Ureter (tissue), 1 donor: ENCODE data around the gene TAF3. TPM values are rescaled to one million over a fixed set of nuclear protein-coding genes. Genes with fewer than 3 reads are reported as not detected.

Experiments
- DNase-seq: peaks from one replicate; pipeline ENCODE4 v3.0.0-alpha.2; 2020; ENCODE audit warnings: low spot score
- total RNA-seq: library from RNA; stranded (reverse); gene quantifications from one replicate; pipeline ENCODE4 v1.2.4, GENCODE V29; 2023
- donor health status: DM: yes; HTN: yes; CAD: no.

Gene TAF3
- total RNA-seq, 1 donor from 2014 or later, result 10.0 TPM

GRCh38 chr10:7937315-7937945, 119.1 kb downstream of the TAF3 start:
- DNase-seq, result no peak

- no peak for DNase-seq
Observed at GRCh38 chr10:7941576-7941975, 123.3 kb downstream of the TAF3 start.

GRCh38 chr10:7942316-7942715, 124.0 kb downstream of the TAF3 start:
- DNase-seq, result no peak

- no peak for DNase-seq
Observed at GRCh38 chr10:7942859-7943258, 124.6 kb downstream of the TAF3 start.

GRCh38 chr10:7944215-7944480, 125.8 kb downstream of the TAF3 start:
- no peak for DNase-seq

- no peak for DNase-seq
Observed at GRCh38 chr10:7944537-7944936, 126.2 kb downstream of the TAF3 start.

- no peak for DNase-seq
Observed at GRCh38 chr10:7945034-7945433, 126.7 kb downstream of the TAF3 start.

- no peak for DNase-seq
Observed at GRCh38 chr10:7945469-7946187, 127.3 kb downstream of the TAF3 start.

GRCh38 chr10:7948371-7949000, 130.2 kb downstream of the TAF3 start:
- no peak for DNase-seq

GRCh38 chr10:7950981-7951847, 132.9 kb downstream of the TAF3 start:
- no peak for DNase-seq

- DNase-seq, result no peak
Observed at GRCh38 chr10:7952266-7952665, 134.0 kb downstream of the TAF3 start.

- DNase-seq, result no peak
Observed at GRCh38 chr10:7953447-7953846, 135.1 kb downstream of the TAF3 start.

- DNase-seq, result no peak
Observed at GRCh38 chr10:7955446-7955845, 137.1 kb downstream of the TAF3 start.

- no peak for DNase-seq
Observed at GRCh38 chr10:7956508-7956907, 138.2 kb downstream of the TAF3 start.

GRCh38 chr10:7957591-7957990, 139.3 kb downstream of the TAF3 start:
- DNase-seq, result no peak

- no peak for DNase-seq
Observed at GRCh38 chr10:7958442-7958841, 140.1 kb downstream of the TAF3 start.

- no peak for DNase-seq
Observed at GRCh38 chr10:7960108-7960507, 141.8 kb downstream of the TAF3 start.

- no peak for DNase-seq
Observed at GRCh38 chr10:7962592-7962991, 144.3 kb downstream of the TAF3 start.

- no peak for DNase-seq
Observed at GRCh38 chr10:7965457-7965856, 147.2 kb downstream of the TAF3 start.

GRCh38 chr10:7967035-7967434, 148.7 kb downstream of the TAF3 start:
- DNase-seq, result no peak

GRCh38 chr10:7968510-7969112, 150.3 kb downstream of the TAF3 start:
- no peak for DNase-seq

GRCh38 chr10:7969623-7970022, 151.3 kb downstream of the TAF3 start:
- DNase-seq, result no peak
